GM19455 (cell line): ENCODE measurements around the gene SLC15A5.

Experiments used
- ATAC-seq: cut with Tn5 transposase; IDR thresholded peaks from one replicate; pipeline ENCODE4 v1.9.1; 2021; ENCODE audit not compliant: unreplicated experiment

SLC15A5 gene

DNA sequence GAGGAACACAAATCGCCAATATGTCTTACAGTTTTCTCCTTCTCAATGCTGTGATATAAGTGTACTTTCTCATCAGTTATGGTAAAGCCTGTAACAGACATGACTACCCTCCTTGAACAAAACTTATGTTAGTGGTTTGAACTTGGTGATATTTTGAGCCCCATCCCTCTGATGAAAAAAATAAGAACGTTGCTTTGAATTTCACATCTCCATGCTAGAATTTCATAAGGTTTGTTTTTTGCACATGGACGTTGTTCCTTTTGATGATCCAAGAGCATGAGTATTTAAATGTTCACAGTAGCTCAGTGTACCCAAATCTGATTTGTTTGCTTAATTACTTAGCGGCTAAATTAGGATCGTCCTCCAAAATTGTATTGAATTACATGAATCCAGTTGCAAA lies at the start of gene SLC15A5:
Gene SLC15A5 (minus strand): TSS at position 101 of the 400 bp plus-strand sequence. CDS start 0 bp downstream, at position 101.
- no peak for ATAC-seq

DNA sequence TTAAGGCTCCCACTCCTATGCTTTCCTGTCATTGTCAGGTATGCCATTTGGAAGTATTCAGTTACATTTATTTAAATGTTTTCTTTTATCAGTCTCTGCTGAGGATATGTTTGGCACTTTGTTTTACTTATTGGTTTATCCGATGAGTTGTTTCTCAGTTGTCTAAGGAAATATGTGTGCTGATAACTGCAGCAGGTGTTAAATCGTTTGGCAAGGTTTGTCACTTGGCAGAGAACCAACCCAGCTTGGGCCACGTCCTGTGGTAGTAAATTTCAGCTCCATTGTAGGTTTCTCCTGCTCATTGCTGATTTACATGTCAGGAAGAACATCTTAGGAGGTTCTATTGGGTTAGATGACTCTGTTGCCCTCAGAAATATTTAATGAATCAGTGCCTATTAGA lies 47.9 kb upstream of the SLC15A5 start:
- no peak for ATAC-seq

DNA sequence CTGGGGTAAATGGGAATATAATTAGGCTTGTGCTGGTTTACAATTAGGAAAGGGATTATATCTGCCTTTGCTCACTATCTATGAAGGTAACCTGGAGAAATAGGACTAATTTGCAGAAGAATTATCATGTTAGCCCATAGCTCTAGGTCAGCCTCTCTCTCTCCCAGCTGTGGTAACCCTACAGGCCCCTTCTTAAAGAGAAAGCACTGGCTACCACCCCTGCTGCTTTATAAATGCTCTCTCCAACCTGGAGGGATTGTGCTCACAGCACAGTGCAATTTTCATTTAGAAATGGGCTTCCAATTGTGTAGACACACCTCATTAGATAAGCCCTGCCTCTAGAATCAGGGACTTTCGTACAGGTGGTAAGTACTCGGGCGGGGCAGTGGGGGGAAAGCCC lies 47.3 kb upstream of the SLC15A5 start:
- no peak for ATAC-seq

DNA sequence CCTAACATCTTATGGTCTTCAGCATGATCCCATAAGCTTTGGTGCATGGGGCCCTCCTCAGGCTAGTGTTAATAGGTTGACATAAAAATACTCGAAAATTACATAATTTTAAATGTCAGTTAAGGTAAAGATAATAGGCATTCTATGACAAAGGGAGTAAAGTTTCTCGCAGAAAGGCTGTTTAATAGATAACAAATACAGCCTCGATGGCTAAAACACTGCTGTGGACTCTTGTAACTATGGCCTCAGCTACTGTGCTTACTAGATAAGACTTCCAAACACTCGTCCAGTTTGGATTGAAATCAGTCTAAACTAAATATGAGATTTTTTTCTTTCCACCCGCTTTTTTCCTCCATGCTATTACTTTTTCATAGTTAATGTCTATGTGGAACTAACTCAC lies 46.8 kb upstream of the SLC15A5 start:
- no peak for ATAC-seq

- no peak for ATAC-seq
Observed at GRCh38 chr12:16323638-16324037, 46.2 kb upstream of the SLC15A5 start.

DNA sequence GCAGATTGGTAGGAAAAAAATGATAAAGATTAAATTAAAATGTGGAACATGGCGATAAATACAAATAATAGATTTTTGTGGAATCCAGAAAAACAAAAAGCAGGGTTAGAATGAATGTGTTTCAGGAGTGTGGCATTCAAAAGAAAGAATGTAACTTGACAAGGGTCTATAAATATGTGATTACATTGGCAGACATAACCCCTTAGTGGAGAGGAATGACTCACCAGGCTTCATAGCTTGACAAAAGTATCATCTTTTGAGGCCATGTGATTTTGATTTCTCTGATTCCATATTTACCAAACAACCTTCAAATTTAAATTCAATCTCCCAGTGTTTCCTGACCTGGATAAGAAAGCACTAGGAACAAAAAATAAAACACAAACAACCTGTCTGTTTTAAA lies 45.5 kb upstream of the SLC15A5 start:
- ATAC-seq, result no peak

DNA sequence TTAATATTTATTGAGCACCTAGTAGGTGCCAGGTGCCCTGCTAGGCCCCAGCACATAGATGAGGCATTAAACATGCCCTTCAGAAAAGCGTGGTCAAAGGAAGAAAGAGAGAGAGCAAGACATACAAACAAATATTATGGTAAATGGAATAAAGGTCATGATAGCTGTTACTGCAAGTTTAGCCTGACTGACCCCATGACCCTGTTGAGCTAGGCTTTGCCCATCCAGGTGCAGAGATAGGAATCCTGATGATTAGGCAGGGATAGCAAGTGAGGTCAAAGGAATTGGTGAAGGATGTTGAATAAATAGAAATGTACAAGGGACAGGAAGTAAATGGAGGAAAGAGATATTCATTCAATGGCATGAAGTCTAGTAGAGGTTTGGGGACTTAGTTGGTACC lies 33.4 kb upstream of the SLC15A5 start:
- no peak for ATAC-seq

DNA sequence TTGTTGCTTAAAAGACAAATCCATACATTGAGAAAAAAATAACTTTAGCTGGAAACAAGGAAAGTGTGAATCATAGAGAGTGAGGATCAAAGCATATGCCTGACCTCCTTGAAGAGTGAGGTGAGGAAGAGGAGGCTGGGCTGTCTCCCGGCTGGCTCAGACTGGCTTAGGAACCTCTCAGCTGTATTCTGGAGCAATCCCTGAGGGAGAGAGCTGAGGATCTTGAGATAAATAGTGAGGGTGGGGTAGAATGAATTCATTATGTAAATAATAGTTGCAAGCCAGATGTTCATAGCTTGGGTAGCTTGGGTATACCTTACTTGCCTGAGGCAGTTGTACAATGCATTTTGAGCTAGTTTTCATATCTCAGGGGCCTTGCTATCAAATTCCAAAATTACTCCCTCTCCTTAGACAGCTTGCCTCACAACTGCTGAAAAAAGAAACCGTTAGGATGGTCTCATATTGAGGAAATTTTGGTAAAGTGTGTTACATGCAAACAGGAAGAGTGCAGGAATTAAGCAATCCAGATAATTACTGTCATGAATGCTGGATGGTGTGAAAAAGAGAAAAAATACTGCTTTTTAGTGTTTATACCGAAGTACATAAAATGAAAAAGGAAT lies 30.5 kb upstream of the SLC15A5 start:
- ATAC-seq, result no peak

DNA sequence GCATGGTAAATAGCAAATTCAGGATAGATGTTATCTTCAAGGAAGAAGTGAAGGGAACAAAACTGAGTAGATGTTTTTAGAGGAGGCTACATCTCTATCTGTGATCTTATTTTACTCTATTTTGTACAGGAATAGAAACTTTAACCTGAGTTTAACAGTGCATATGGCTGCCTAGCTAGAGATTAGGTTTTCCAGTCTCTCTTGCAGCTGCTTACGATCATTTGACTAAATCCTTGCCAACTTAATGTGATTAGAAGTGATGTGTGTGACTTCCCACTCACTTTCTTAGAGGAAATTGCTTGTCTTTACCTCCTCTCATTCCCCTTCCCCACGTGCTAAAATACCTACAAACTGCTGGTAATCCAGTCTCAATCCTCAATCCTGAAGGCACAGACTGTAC lies 26.5 kb upstream of the SLC15A5 start:
- no peak for ATAC-seq

GRCh38 chr12:16300736-16301135 lies 23.3 kb upstream of the SLC15A5 start:
- ATAC-seq, result no peak

- no peak for ATAC-seq
Observed at GRCh38 chr12:16300122-16300521, 22.6 kb upstream of the SLC15A5 start.

- ATAC-seq, result no peak
Observed at GRCh38 chr12:16299403-16299802, 21.9 kb upstream of the SLC15A5 start.

DNA sequence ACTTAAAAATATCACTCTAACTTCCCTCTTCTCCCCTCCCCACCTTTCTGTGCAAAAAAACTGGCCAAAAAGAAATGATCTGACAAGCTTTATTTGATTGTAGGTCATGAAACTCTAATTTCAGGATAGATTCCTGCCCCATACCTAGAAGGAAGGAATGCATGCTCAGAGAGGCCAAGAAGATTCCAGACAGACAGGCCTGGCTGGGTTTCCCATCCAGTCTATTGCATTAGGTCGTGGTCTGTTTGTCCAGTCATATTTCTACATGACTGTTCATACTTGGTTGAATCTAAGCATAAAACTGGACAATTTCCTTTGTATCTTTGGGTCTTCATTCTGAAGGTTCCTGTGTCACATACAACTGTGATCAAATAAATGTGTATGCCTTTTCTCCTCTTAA lies 20.0 kb upstream of the SLC15A5 start:
- no peak for ATAC-seq

- ATAC-seq, result no peak
Observed at GRCh38 chr12:16294376-16294956, 17.0 kb upstream of the SLC15A5 start.

DNA sequence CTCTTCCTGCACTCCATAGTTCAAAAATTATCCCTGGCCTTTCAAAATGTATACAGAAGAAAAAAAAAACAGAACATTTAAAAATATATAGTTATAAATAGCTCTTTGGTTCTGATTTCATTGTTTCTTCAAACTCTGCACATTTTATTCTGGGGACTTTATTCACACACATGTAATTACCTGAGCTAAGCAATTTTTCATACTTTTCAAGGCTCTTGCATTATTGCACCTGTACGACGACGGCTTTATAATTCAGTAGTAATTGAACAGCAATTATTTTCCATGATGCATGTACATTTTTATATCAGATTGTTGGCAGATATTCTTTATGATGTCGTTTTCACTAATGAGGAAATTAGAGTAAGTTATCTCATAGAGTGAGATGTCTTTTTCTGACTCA lies 13.5 kb upstream of the SLC15A5 start:
- ATAC-seq, result no peak

- ATAC-seq, result no peak
Observed at GRCh38 chr12:16285586-16285985, 8.1 kb upstream of the SLC15A5 start.

- ATAC-seq, result no peak
Observed at GRCh38 chr12:16282978-16283377, 5.5 kb upstream of the SLC15A5 start.

DNA sequence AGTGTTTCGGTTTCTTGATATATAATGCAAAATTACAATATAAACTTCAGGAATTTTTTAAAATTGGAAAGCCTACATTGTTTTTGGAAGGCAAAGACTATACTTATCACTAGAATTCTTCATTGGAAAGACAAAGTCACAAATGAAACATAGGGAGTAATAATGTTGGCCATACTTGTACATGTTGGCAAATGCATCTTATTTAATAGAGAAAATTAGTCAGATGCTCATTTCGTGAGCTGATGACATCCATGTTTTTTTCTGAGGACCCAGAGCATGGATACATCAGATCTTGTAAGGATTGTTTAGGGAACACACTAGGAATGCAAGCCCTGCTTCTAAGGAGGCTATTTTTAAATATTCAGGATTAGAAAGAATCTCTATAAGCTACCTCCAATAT lies 4.6 kb upstream of the SLC15A5 start:
- no peak for ATAC-seq

DNA sequence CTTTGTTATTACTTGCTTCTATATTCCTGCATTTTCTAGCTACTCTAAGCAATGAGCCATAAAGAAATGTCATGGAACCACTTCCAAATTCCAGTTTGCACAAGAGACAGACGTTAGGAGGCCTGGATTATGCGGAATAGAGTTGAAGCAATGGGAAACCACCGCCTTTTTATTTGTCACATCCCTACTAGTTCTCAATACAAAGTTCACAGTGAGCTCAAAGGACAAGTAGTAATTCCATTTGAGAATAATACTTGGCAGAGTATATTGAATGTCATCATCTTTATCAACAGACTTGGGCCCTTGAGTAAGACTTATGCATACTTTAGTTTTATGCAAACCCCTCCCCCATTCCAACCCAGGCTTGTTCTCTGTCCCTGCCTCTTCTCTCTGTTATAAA lies 3.7 kb upstream of the SLC15A5 start:
- ATAC-seq, result no peak

DNA sequence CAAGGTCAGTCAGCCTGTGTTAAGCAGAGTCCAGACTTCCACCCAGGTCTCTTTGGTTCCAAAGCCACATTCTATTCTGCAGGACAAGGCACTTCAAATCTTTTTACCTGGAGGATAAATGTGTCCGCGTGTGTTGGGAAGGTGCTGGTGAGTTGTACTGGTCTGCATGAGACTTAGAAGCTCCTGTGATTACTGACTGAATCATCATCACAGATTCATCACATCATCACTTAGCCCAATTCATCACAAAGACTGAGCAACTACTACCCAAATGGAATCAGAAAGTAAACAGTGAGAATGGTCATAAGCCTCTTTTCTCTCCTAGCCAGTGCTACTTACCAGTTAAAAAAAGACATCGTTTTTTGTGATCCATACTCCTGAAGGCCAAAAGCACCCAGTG lies 5.3 kb downstream of the SLC15A5 start:
- ATAC-seq, result no peak

DNA sequence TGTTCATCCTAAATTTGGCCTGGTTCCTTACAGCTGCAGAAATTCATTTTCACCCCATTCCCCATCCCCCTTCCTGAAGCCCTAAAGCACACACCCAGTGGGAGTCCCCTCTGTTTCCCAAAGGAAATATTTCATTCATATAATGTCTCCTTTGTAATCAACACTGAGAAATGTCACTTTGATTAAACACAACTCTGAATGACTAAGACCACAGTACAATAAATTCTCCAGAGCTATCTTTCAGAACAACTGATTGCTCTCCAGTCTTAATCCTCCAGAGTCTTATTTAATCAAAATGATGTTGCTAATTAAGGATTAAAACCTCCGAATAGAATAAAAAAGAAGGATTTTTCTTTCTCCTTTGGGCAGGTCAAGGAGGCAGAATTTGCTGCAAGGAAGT lies 6.4 kb downstream of the SLC15A5 start:
- no peak for ATAC-seq

- no peak for ATAC-seq
Observed at GRCh38 chr12:16269946-16270345, 7.5 kb downstream of the SLC15A5 start.

- ATAC-seq, result no peak
Observed at GRCh38 chr12:16266085-16266484, 11.4 kb downstream of the SLC15A5 start.
